ENCODE measurements around the gene CNBD2. TPM values are rescaled to one million over a fixed set of nuclear protein-coding genes. Genes with fewer than 3 reads are reported as not detected.

CNBD2 gene
- total and polyA plus RNA-seq, 2 donors from 2014 or later: 7.4 to 11.4 TPM

GRCh38 chr20:36055145-36055544, 86.8 kb downstream of the CNBD2 start:
- H3K4me3 ChIP-seq (ENCODE audit: low read length in 3 of 3): no peak overlapping the region
- H3K36me3 ChIP-seq (ENCODE audit: control insufficient read depth in 2 of 3, insufficient read depth in 3 of 3, low read length in 3 of 3): no peaks in the 10 kb centered on the region
- no peak for TF ChIP-seq CTCF (IDR thresholded peaks at IDR 0.05; ENCODE audit: borderline replicate concordance, extremely low read depth, insufficient read depth)
- H3K9me3 ChIP-seq (ENCODE audit: control insufficient read depth in 2 of 3, insufficient read depth in 1 of 3, low read length in 3 of 3): no peaks in the 10 kb centered on the region
- no peak for FAIRE-seq
- no peaks in the 10 kb centered on the region for H3K4me1 ChIP-seq (ENCODE audit: control insufficient read depth in 2 of 3, insufficient read depth in 2 of 3, low read depth in 1 of 3, low read length in 3 of 3)
- H3K9ac ChIP-seq (ENCODE audit: low read length in 3 of 3): no peak overlapping the region
- no peak for DNase-seq
- no peaks in the 10 kb centered on the region for H3K27me3 ChIP-seq (ENCODE audit: control insufficient read depth, insufficient read depth, low read length)
- no peak overlapping the region for H3K27ac ChIP-seq (ENCODE audit: low read depth in 2 of 2, low read length in 2 of 2)
- intact Hi-C loops (cut with DNase I): no loop called here

GRCh38 chr20:36060676-36061075, 92.3 kb downstream of the CNBD2 start:
- no peak for DNase-seq
- Histone ChIP-seq H3K36me3 (ENCODE audit: control insufficient read depth in 2 of 3, insufficient read depth in 3 of 3, low read length in 3 of 3) (no peaks in the 10 kb centered on the region), H3K4me3 (ENCODE audit: low read length in 3 of 3) (no peak overlapping the region), H3K4me1 (ENCODE audit: control insufficient read depth in 2 of 3, insufficient read depth in 2 of 3, low read depth in 1 of 3, low read length in 3 of 3) (peaks cover 0 to 11% (median 0%) of the 10 kb centered on the region in 3 donors), H3K9ac (ENCODE audit: low read length in 3 of 3) (no peak overlapping the region), H3K27ac (ENCODE audit: low read depth in 2 of 2, low read length in 2 of 2) (no peak overlapping the region), H3K9me3 (ENCODE audit: control insufficient read depth in 2 of 3, insufficient read depth in 1 of 3, low read length in 3 of 3) (no peaks in the 10 kb centered on the region), H3K27me3 (ENCODE audit: control insufficient read depth, insufficient read depth, low read length) (no peaks in the 10 kb centered on the region)
- no peak for TF ChIP-seq CTCF (IDR thresholded peaks at IDR 0.05; ENCODE audit: borderline replicate concordance, extremely low read depth, insufficient read depth)
- intact Hi-C loops (cut with DNase I): no loop called here
- no peak for FAIRE-seq

- Histone ChIP-seq H3K27ac (ENCODE audit: low read depth in 2 of 2, low read length in 2 of 2) (no peak overlapping the region), H3K9me3 (ENCODE audit: control insufficient read depth in 2 of 3, insufficient read depth in 1 of 3, low read length in 3 of 3) (no peaks in the 10 kb centered on the region), H3K4me1 (ENCODE audit: control insufficient read depth in 2 of 3, insufficient read depth in 2 of 3, low read depth in 1 of 3, low read length in 3 of 3) (peaks cover 0 to 12% (median 4%) of the 10 kb centered on the region in 3 donors), H3K4me3 (ENCODE audit: low read length in 3 of 3) (no peak overlapping the region), H3K27me3 (ENCODE audit: control insufficient read depth, insufficient read depth, low read length) (no peaks in the 10 kb centered on the region), H3K36me3 (ENCODE audit: control insufficient read depth in 2 of 3, insufficient read depth in 3 of 3, low read length in 3 of 3) (no peaks in the 10 kb centered on the region), H3K9ac (ENCODE audit: low read length in 3 of 3) (no peak overlapping the region)
- DNase-seq: no peak
- intact Hi-C loops (cut with DNase I): no loop called here
- TF ChIP-seq CTCF (IDR thresholded peaks at IDR 0.05; ENCODE audit: borderline replicate concordance, extremely low read depth, insufficient read depth): no peak
- no peak for FAIRE-seq
Observed at GRCh38 chr20:36061754-36062153, 93.4 kb downstream of the CNBD2 start.

GRCh38 chr20:36062799-36063198, 94.4 kb downstream of the CNBD2 start:
- TF ChIP-seq CTCF (IDR thresholded peaks at IDR 0.05; ENCODE audit: borderline replicate concordance, extremely low read depth, insufficient read depth): no peak

More at GRCh38 chr20:36062799-36063198, 94.4 kb downstream of the CNBD2 start:
- peaks cover 0 to 12% (median 4%) of the 10 kb centered on the region in 3 donors for H3K4me1 ChIP-seq (ENCODE audit: control insufficient read depth in 2 of 3, insufficient read depth in 2 of 3, low read depth in 1 of 3, low read length in 3 of 3)
- H3K9me3 ChIP-seq (ENCODE audit: control insufficient read depth in 2 of 3, insufficient read depth in 1 of 3, low read length in 3 of 3): no peaks in the 10 kb centered on the region
- H3K27me3 ChIP-seq (ENCODE audit: control insufficient read depth, insufficient read depth, low read length): no peaks in the 10 kb centered on the region
- H3K36me3 ChIP-seq (ENCODE audit: control insufficient read depth in 2 of 3, insufficient read depth in 3 of 3, low read length in 3 of 3): no peaks in the 10 kb centered on the region
- H3K4me3 ChIP-seq (ENCODE audit: low read length in 3 of 3): no peak overlapping the region
- no peak overlapping the region for H3K9ac ChIP-seq (ENCODE audit: low read length in 3 of 3)
- DNase-seq (no peak), FAIRE-seq (no peak)
- intact Hi-C loops (cut with DNase I): no loop called here
- no peak overlapping the region for H3K27ac ChIP-seq (ENCODE audit: low read depth in 2 of 2, low read length in 2 of 2)
